NCI-H526 treated with DMSO at 0.1 percent for 48 hours (cell line): ENCODE data around the gene KCNIP3.

Source experiments
- DNase-seq: peaks from one replicate; lab custom pipeline; 2025; lab: John Stamatoyannopoulos, UW

KCNIP3 gene

GRCh38 chr2:95274291-95275150 is 22.6 kb upstream of the KCNIP3 start, which contains the start of gene PROM2:
PROM2 (plus strand) TSS chr2:95274449; CDS start chr2:95274586, 137 bp downstream.
- peak; percentile 88 for DNase-seq

GRCh38 chr2:95275151-95275515 is 22.0 kb upstream of the KCNIP3 start:
- no peak for DNase-seq

- no peak for DNase-seq
Measured at GRCh38 chr2:95275601-95276243, 21.4 kb upstream of the KCNIP3 start.

GRCh38 chr2:95276244-95276887 is 20.8 kb upstream of the KCNIP3 start:
- DNase-seq, result no peak

GRCh38 chr2:95276888-95277245 is 20.3 kb upstream of the KCNIP3 start:
- DNase-seq, result no peak

GRCh38 chr2:95277246-95277906 is 19.8 kb upstream of the KCNIP3 start:
- no peak for DNase-seq

GRCh38 chr2:95278051-95278471 is 19.1 kb upstream of the KCNIP3 start:
- DNase-seq, result no peak

- no peak for DNase-seq
Measured at GRCh38 chr2:95278637-95279225, 18.4 kb upstream of the KCNIP3 start.

GRCh38 chr2:95279435-95280035 is 17.6 kb upstream of the KCNIP3 start:
- DNase-seq, result no peak

- no peak for DNase-seq
Measured at GRCh38 chr2:95281071-95281470, 16.1 kb upstream of the KCNIP3 start.

- DNase-seq, result no peak
Measured at GRCh38 chr2:95281786-95282185, 15.4 kb upstream of the KCNIP3 start.

GRCh38 chr2:95282458-95282857 is 14.7 kb upstream of the KCNIP3 start:
- DNase-seq, result no peak

- DNase-seq, result no peak
Measured at GRCh38 chr2:95283562-95283961, 13.6 kb upstream of the KCNIP3 start.

GRCh38 chr2:95284886-95285541 is 12.1 kb upstream of the KCNIP3 start:
- DNase-seq, result no peak

GRCh38 chr2:95285542-95285932 is 11.6 kb upstream of the KCNIP3 start:
- no peak for DNase-seq

GRCh38 chr2:95287336-95287735 is 9.8 kb upstream of the KCNIP3 start:
- no peak for DNase-seq

- no peak for DNase-seq
Measured at GRCh38 chr2:95287806-95288205, 9.3 kb upstream of the KCNIP3 start.

- DNase-seq, result no peak
Measured at GRCh38 chr2:95289253-95289652, 7.9 kb upstream of the KCNIP3 start.

- no peak for DNase-seq
Measured at GRCh38 chr2:95291222-95291621, 5.9 kb upstream of the KCNIP3 start.

GRCh38 chr2:95292623-95293260 is 4.4 kb upstream of the KCNIP3 start:
- no peak for DNase-seq
